Keratinocyte (primary cell): ENCODE measurements around the gene RTCA. TPM values are rescaled to one million over a fixed set of nuclear protein-coding genes. Genes with fewer than 3 reads are reported as not detected.

Experiments
- DNase-seq: peaks from one replicate; pipeline ENCODE4 v3.0.0-alpha.2; 2011; ENCODE audit warnings: low read depth, missing footprints, low spot score
- FAIRE-seq: peaks from 2 replicates; lab custom pipeline; 2011; peaks lifted over from hg19 to GRCh38; lab: Jason Lieb, UNC
- H2AFZ ChIP-seq: 2 replicates; pipeline ENCODE4 v1.6.0; 2012; ENCODE audit warnings: low read length, control low read depth, inconsistent platforms; ENCODE audit not compliant: control insufficient read depth
- H3K27ac ChIP-seq: 2 replicates; pipeline ENCODE4 v1.5.1; 2011; ENCODE audit warnings: low read length; ENCODE audit not compliant: control insufficient read depth, insufficient read depth
- H3K27me3 ChIP-seq: 3 replicates; pipeline ENCODE4 v1.6.0; 2011; ENCODE audit warnings: low read length; ENCODE audit not compliant: control insufficient read depth, insufficient read depth; ENCODE audit errors: extremely low read depth
- H3K36me3 ChIP-seq, 2 experiments: 2 replicates in 1 of 2; 3 replicates in 1 of 2; pipeline ENCODE4 v1.5.1; 2011; ENCODE audit warnings: low read length in 2 of 2, mild to moderate bottlenecking in 1 of 2; ENCODE audit not compliant: control insufficient read depth in 2 of 2, insufficient read depth in 2 of 2; ENCODE audit errors: extremely low read depth in 1 of 2
- H3K4me1 ChIP-seq: 3 replicates; pipeline ENCODE4 v1.5.1; 2011; ENCODE audit warnings: low read length; ENCODE audit not compliant: control insufficient read depth, insufficient read depth; ENCODE audit errors: extremely low read depth
- H3K4me2 ChIP-seq: 3 replicates; pipeline ENCODE4 v1.6.0; 2011; ENCODE audit warnings: low read depth, low read length; ENCODE audit not compliant: control insufficient read depth, insufficient read depth; ENCODE audit errors: extremely low read depth
- H3K4me3 ChIP-seq, 3 experiments: fragments of 200-600 bp in 1 of 3; sonication (generic) in 1 of 3; 2 replicates in 2 of 3; 3 replicates in 1 of 3; pipeline ENCODE4 v1.5.1; 2011 to 2016; ENCODE audit warnings: low read length in 3 of 3, mild to moderate bottlenecking in 3 of 3, control low read depth in 2 of 3, inconsistent platforms in 1 of 3, low read depth in 1 of 3, mixed read lengths in 1 of 3, mixed run types in 1 of 3, moderate library complexity in 1 of 3; ENCODE audit not compliant: control insufficient read depth in 2 of 3, insufficient read depth in 2 of 3; ENCODE audit errors: extremely low read depth in 1 of 3
- H3K79me2 ChIP-seq: 2 replicates; pipeline ENCODE4 v1.6.0; 2012; ENCODE audit warnings: low read length; ENCODE audit not compliant: control insufficient read depth, insufficient read depth
- H3K9ac ChIP-seq: 3 replicates; pipeline ENCODE4 v1.6.0; 2011; ENCODE audit warnings: low read length; ENCODE audit not compliant: control insufficient read depth, insufficient read depth; ENCODE audit errors: extremely low read depth
- H3K9me1 ChIP-seq: 3 replicates; pipeline ENCODE4 v1.6.0; 2011; ENCODE audit warnings: low read length; ENCODE audit not compliant: control insufficient read depth, insufficient read depth; ENCODE audit errors: extremely low read depth
- H3K9me3 ChIP-seq: 2 replicates; pipeline ENCODE4 v1.5.1; 2012; ENCODE audit warnings: low read depth, low read length; ENCODE audit not compliant: control insufficient read depth
- H4K20me1 ChIP-seq: 3 replicates; pipeline ENCODE4 v1.6.0; 2011; ENCODE audit warnings: low read length; ENCODE audit not compliant: control insufficient read depth, insufficient read depth; ENCODE audit errors: extremely low read depth
- CTCF ChIP-seq, 3 experiments: IDR thresholded peaks in 1 of 3; conservative IDR thresholded peaks in 1 of 3; optimal IDR thresholded peaks in 1 of 3; 2 replicates in 2 of 3; 3 replicates in 1 of 3; pipeline versions ENCODE3 to v1.5.1; 2011; ENCODE audit warnings: low read length in 3 of 3, mild to moderate bottlenecking in 3 of 3, moderate library complexity in 2 of 3, control low read depth in 1 of 3, inconsistent platforms in 1 of 3; ENCODE audit not compliant: insufficient read depth in 2 of 3; ENCODE audit errors: extremely low read depth in 1 of 3
- EZH2 ChIP-seq: IDR thresholded peaks from one replicate; pipeline ENCODE4 v1.6.1; 2012; ENCODE audit warnings: inconsistent platforms, mild to moderate bottlenecking, low read length, moderate library complexity
- dilution Hi-C: fragments of 300-500 bp; cut with MboI; formaldehyde crosslinking; loops from one replicate; pipeline ENCODE4 v1.7.0; 2020; ENCODE audit warnings: low sequenced_read_pairs; ENCODE audit not compliant: extremely low pct_ligation_motif_present
- polyA plus RNA-seq, 5 experiments: library from polyadenylated mRNA; depleted of rRNA in 3 of 5; stranded (reverse) in 3 of 5; stranded (forward) in 1 of 5; unstranded in 1 of 5; fragments of >200 nt; gene quantifications; 1 replicate in 1 of 5; 2 replicates in 3 of 5; 3 replicates in 1 of 5; pipeline versions ENCODE4 v1.2.1 to v1.2.3, GENCODE V29; 2011 to 2012; ENCODE audit warnings: missing spikeins in 2 of 5, low read depth in 1 of 5, low replicate concordance in 1 of 5

The RTCA gene
- polyA plus RNA-seq, 1 donor (not counting 4 experiments of a cell fraction or from before 2014, with no cell fraction given): 52.0 TPM

- Histone ChIP-seq H3K9me1 (no peaks in the 10 kb centered on the region), H3K27me3 (no peaks in the 10 kb centered on the region), H3K27ac (no peak overlapping the region), H3K4me2 (no peak overlapping the region), H3K9me3 (no peaks in the 10 kb centered on the region), H3K36me3 (peaks cover 20 to 23% of the 10 kb centered on the region in 2 experiments), H3K4me1 (no peaks in the 10 kb centered on the region), H2AFZ (no peak overlapping the region), H3K4me3 (no peak overlapping the region), H3K9ac (no peak overlapping the region), H4K20me1 (no peaks in the 10 kb centered on the region), H3K79me2 (no peaks in the 10 kb centered on the region)
- no peak for TF ChIP-seq EZH2
- TF ChIP-seq CTCF (optimal IDR thresholded peaks at IDR 0.05 in 1 of 3, IDR thresholded peaks at IDR 0.05 in 1 of 3, conservative IDR thresholded peaks at IDR 0.05 in 1 of 3; ENCODE audit: extremely low read depth in 1 of 3, insufficient read depth in 2 of 3, low read length in 3 of 3): no peak
- DNase-seq: no peak
- no peak for FAIRE-seq
- dilution Hi-C loops: no loop called here
Measured at GRCh38 chr1:100290291-100290690, 24.3 kb downstream of the RTCA start.

GRCh38 chr1:100292711-100293110, 26.7 kb downstream of the RTCA start:
- Histone ChIP-seq H3K27ac (no peak overlapping the region), H3K4me2 (no peak overlapping the region), H3K79me2 (no peaks in the 10 kb centered on the region), H3K9me3 (no peaks in the 10 kb centered on the region), H4K20me1 (no peaks in the 10 kb centered on the region), H3K9me1 (no peaks in the 10 kb centered on the region), H3K27me3 (no peaks in the 10 kb centered on the region), H3K36me3 (peaks cover 9 to 17% of the 10 kb centered on the region in 2 experiments), H3K4me3 (no peak overlapping the region), H3K9ac (no peak overlapping the region), H2AFZ (no peak overlapping the region), H3K4me1 (no peaks in the 10 kb centered on the region)
- dilution Hi-C loops: no loop called here
- no peak for FAIRE-seq
- TF ChIP-seq EZH2 (no peak), CTCF (optimal IDR thresholded peaks at IDR 0.05 in 1 of 3, IDR thresholded peaks at IDR 0.05 in 1 of 3, conservative IDR thresholded peaks at IDR 0.05 in 1 of 3; ENCODE audit: extremely low read depth in 1 of 3, insufficient read depth in 2 of 3, low read length in 3 of 3) (no peak)
- DNase-seq: no peak
